Activated CD4-positive, alpha-beta T cell treated with anti-CD3 and anti-CD28 coated beads, Interleukin-10, Interleukin-2, amounts not matched to agents 100 ng/mL and 50 ng/mL, durations not matched to agents 16 hours and 8 hours (primary cell): Measurements from ENCODE around the gene DENND1B.
"Not testable (repeated sequence)": the region's sequence is repeated elsewhere in the genome, so short reads cannot be mapped to it uniquely, and the experiment has no call there.

Experiments
- DNase-seq: peaks from one replicate; pipeline ENCODE4 v3.0.0-alpha.2; 2020

The DENND1B gene

DNA sequence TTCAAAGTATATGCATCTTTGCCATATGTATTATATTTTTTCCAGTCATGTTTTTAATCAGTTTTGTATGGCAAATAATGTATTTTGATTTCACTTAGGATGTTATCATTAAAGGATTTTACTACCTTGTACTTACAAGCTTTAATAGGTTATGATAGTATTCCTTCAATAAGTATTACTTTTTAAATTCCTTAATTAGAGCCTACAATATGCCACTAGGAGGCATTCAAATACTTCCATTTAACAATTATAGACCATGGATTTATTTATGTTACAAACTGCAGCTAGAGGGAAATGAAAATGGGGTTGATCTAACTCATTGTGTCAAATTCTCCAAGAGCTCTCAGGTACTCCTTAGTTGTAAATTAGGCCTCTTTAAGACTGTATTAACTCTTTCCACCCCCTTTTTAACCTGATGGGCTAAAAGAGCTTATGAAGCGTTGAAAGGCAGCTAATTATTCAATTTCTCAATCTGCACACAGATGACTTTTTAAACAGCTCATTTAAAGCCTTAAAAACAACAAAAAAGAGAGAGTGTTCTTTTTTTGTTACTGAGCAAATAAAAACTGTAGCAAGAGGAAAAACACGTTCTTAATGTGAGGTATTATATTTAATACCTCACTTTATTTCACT lies 156.2 kb downstream of the DENND1B start:
- no peak for DNase-seq

DNA sequence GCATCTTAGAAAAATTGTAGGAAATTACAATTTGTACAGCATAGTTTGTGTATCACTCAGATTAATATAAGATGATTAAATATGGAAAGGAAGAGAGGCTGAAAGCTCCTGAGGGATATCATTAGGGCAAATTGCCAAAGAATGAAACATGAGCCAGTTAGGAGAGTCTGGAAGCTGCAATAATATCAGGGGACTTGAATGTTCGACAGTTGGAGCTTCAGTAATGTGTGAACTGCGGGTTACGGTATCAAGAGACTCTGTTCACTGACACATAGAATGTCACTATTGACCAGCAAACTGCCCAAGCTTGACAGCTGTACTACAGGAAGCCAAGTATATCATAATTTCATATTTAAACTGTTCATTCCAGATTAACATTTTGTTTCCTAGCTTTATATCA lies 157.2 kb downstream of the DENND1B start:
- DNase-seq, result no peak

DNA sequence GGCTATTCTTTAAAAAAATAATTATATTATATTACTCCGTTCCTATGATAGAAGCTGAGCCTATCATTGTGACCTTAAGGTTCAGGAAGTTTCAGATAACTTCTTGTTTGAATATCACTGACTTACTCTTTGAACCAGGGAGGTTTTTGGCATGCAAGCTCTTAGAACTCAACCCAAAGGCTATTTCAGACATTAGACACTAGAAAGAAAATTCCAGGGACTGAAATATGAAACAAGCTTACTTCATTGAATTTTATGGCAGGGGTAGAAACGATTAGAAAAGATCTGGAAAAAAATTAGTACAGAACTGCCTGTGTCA lies 159.6 kb downstream of the DENND1B start:
- DNase-seq, result no peak

DNA sequence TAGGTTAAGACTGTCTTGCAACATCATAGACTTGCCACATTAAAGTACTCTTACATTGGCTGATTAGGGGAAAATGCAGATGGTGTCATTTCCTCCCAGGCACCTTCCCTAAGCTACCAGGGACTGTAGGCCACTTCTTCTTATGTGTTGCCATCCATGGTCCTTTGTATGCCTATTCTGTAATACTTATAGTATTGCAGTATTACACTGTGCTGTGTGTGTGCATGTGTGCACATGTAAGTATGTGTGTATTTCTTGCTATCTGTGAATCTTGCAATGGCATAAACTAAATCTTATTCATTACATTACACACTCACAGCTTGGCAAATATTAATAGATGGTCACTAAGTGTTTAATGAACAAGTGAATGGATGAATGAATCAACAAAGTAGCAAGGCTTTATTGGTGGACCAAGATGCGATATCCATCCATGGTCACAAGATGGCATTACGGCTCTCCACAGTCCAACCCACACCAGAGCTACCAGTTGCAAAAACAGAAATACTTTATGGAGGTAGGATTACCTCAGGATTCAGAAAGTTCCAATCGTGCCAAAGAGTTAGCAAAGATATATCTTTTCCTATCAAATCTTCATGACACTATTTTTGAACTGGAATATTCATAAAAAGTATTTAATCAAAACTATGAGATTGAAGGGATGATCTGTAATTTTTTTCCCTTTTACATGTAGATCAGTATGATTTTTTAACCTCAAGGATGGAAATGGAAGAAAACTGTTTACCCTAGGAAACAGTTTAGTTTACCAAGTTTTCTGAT lies 160.2 kb downstream of the DENND1B start:
- DNase-seq, result peak; percentile 47

DNA sequence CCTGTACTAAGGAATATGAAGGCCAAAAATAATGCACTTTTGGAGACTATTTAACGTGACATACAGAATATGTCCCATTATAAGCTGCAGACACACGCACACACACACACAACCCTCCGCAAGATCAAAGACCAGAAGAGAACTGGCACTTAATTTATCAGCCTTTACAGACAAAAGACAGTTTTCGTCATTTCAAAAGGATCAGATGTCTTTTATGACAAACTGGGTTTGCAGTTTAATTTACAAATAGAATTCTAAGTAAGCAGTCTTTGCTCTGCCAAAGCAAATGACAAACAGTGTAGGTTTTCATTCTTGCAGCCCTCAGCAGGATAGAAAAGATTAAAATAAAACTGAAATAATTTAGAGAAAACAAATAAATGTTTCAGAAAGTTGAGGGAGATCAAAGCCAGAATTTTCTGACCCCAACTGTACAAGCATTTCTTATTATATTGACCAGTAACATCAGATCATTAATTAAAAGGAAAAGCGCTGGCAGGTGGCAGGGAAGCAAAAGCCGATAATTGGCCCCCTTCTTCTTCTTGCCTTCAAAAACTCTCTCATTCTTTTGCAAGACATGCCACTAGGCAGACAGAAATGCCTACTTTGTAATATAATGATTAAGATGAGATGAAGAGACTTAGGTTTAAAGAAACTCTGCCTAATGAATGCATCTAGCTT lies 169.0 kb downstream of the DENND1B start:
- DNase-seq, result no peak

DNA sequence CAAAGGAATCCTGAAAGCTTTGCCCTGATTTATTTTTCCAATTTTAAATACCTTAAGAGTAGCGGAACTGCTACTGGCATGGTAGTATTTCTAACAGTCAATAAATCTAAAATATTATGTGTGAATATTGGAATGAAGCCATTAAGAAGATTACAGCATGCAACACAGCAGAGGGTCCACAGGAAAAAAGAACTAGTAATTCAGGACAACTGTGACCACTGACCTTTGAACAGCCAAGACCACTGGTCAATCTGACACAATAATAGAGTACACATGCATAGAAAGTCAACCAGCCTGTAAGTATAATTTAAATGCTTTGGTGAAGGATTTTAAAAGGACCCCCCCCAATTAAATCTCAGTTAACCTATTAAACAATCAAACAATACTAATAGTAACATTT lies 171.0 kb downstream of the DENND1B start:
- no peak for DNase-seq

DNA sequence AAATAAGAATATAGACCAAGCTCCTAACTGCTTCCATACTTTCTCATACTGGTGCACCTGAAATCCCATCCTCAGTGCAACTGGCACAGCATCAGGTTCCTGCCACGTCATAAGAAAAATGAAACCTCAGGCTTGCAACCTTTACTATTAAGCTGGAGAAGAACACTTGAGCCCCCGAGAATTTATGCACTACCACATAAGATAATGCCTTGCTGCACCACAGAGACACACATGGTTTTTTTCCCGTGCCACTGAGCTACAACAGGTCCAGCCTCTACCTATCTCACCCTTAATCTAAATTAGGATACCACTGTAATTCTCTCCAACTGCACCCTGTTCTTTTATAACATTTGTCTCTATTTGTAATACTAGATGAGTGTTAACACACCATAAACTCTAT lies 174.5 kb downstream of the DENND1B start:
- DNase-seq, result no peak

DNA sequence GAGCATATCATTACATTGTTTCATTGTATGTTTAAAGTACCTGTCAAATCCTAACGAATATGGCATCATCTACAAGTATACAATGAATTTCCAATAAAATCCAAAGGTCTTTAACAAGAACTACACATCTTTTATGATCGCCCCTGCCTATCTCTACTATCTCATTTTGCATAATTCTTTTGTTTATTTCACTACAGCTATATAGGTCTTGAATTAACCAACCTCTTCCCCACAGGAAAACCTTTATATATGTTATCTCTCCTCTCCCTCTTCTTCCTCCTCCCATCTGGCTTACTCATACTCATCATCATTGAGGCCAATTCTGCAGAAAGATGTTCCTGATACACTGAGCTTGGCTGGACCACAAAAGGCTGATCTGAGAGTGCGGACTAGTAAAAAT lies 175.5 kb downstream of the DENND1B start:
- DNase-seq, result no peak

DNA sequence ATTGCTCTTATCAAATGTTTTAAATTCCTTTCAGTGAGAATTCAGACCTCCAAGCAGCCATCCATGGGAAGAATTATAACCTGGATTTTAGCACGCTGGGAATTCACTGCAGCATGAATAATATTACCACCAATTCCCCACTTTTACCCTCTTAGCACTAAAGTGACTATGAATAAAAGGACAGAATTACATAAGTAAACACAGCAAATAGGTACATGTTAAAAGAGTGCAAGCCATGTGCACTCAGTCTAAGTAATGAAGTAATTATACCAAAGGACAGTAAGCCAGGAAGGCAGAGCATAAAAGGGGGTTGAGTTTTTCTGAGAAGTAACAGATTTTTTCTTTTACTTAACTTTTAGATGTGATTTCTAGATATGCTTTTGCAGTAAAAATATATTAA lies 176.3 kb downstream of the DENND1B start:
- no peak for DNase-seq

DNA sequence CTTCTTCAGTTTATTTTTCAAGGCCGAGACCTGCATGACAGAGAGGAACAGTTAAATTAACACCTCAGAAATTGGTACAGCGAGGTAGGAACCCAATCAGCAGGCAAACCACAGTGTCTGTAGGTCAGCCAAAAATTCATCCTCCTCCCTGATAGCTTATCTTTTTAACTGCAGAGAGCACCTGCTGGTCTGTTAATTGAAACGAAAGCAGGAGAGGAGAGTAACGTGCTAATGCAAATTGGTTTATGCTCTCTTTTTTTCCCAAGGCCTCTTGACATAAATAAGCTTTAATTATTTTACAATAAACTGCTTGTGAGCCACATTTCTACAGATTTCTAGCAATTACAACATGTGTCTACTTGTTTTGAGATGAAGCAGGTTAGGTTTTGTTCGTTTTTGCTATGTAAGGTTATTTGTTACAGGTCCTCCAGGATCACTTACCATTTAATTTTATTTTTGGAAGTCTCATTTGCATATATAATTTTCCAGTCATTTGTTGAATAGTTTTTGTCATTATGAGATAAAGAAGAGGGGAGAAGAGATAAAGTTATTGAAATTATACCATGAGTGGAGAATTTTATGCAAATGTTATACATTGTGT lies 179.9 kb downstream of the DENND1B start:
- no peak for DNase-seq

DNA sequence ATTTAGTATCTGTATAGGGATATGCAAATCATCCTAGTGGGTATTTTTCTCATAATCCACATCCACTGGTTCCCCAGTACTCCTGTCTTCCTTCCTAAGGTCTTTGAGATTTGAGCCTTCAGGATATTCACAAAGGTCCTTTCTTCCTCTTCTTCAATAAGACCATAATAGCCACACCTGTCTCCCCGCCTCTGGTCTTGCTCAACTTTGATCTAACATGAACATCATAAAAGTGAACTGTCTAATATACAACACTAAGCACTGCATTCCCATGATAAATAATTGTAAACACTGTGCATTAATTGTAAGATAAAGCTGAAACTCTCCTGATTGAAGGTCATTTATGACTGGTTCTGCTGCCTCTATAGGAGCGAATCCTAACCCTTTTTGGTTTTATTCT lies 184.6 kb downstream of the DENND1B start:
- no peak for DNase-seq

DNA sequence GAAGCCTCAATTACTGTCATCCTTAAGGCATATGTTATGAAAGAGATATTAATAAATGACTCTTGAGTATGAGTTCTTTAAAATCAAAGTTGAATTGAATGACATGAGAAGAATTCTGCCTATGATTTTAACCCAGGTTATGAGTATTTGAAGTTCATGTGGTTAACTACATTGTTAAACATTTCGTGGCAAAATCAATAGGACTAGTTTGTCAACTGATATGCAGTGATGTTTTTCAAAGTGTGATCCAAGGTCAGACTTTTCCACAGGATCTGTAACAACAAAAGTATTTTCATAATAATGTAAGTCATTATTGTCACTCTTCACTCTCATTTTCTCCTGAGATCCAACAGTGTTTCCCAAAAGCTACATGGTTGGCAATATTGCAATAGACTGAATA lies 189.5 kb downstream of the DENND1B start:
- DNase-seq, result no peak

DNA sequence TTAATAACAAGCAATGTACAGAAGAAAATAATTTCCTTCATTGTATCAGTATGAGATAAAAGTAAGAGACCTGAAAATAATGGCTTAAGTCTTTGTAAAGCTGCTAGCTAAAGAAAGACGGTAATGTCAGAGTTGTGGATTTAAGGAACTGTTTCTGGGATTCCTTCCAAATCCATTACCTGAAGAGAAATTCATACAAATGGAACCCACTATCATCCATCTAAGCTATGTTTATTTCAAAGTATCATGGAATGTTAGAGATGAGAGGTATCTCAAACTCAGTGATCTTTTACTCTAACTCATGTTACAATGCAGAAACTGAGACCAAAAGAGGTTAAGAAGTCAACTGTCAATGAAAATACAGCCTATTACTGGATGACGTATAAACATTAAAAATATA lies 197.7 kb downstream of the DENND1B start:
- DNase-seq, result no peak

DNA sequence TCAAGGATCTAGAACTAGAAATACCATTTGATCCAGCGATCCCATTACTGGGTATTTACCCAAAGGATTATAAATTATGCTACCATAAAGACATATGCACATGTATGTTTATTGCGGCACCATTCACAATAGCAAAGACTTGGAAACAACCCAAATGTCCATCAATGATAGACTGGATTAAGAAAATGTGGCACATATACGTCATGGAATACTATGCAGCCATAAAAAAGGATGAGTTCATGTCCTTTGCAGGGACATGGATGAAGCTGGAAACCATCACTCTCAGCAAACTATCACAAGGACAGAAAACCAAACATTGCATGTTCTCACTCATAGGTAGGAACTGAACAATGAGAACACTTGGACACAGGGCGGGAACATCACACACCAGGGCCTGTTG lies 199.7 kb downstream of the DENND1B start:
- not testable (repeated sequence) for DNase-seq

DNA sequence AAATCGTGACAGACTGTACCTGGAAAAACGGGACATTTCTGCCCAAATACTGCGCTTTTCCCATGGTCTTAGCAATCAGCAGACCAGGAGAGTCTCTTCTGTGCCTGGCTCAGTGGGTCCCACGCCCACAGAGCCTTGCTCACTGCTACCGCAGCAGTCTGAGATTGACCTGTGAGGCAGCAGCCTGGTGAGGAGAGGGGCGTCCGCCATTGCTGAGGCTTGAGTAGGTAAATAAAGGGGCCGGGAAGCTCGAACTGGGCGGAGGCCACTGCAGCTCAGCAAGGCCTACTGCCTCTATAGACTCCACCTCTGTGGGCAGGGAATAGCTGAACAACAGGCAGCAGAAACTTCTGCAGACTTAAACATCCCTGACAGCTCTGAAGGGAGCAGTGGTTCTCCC lies 203.1 kb downstream of the DENND1B start:
- DNase-seq, result no peak

DNA sequence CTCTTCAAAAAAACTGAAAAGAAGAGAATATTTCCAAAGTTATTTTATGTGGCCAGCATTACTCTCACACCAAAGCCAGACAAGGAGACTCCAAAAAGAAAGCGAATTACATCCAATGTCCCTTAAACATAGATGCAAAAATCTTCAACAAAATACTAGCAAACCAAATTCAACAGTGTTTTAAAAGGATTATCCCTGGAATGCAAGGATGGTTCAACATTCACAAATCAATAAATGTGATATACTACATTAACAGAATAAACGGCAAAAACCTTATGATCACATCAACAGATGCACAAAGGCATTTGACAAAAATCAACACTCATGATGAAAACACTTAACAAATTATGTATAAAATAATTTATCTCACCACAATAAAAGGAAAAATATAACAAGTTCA lies 207.8 kb downstream of the DENND1B start:
- no peak for DNase-seq

DNA sequence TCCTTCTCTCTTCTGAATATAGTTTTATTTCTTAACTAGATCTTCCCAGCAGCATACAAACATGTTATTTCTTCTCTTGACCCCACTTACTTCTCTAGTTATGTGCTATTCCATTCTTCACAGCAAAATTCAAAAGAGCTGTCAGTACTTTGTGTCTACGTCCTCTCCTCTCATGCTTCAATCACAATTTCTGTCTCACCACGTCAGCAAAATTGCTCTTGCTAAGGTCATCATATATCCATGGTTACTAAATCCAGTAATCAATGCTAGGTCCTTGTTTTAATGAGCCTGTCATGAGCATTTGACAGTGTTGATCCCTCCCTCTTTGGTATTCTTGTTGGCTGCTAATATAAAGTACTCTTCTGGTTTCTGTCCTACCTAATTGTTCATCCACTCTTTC lies 214.2 kb downstream of the DENND1B start:
- no peak for DNase-seq

DNA sequence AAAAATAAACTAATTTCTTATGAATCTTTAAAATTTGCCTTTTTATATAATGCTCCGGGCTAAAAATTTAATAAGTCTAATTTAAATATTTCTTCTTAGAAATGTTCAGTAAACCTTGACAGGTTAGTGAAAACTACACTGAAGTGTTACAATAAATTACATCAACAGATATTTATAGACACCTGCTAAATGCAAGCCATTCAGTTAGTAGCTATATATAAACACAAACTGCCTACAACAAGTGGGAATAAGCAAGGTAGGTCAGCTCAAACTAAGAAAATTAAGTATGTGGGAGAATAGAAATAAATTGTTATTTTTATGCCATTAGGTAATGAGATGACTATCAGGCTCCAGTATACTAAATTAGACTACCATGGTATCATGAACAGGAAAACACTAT lies 215.6 kb downstream of the DENND1B start:
- no peak for DNase-seq

DNA sequence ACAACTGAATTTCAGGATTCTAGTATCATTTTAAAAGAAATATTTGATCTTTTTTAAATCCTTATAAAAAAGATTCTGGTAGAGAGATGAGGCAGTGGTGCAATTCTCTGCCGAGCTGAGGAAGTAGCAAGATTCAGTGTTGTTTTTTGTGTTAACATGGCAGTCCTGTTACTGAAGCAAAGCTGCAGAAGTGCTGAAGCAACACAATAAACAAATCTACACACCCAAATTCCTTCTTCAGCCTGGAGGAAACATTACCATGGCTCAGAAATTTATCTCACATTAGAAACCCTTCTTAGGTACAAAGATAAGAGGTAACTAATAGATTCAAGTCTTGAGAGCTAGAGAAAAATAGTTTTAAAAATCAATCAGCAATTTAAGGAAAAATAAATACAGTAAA lies 216.0 kb downstream of the DENND1B start:
- no peak for DNase-seq

DNA sequence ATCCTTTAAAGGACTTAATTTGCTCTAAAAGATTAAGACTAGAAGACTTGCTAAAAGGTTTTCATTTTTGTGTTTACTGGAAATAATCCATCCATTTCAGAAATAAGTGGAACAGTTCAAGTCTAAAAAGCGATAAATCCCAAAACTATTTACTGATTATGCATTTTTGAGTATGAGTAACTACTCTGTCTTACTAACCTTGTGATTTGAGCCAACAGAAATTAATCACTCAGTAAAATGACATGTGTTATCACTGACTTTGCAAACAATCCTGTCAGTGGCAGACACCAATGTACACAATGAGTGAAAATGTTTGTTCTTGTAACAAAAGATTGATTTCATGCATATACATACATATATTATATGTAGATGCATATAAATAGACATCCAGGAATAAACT lies 218.0 kb downstream of the DENND1B start:
- DNase-seq, result no peak

DNA sequence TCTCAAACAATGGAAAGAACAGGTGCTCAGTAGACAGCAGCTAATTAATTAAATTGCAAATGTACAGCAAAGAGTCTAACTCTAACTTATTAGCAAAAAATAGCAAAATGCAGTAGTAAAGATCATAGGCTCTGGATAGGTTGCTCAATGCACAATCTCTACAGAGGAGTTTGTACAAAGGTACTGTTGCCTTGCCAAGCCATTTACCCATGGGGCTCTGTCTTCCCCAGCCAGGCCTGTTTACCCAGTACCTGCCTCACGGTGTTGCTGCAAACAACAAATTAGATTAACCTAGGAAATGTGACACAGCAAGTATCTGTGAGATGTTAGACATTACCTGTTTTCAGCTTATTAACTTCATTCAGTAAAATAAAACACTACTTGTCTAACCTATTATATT lies 222.0 kb downstream of the DENND1B start:
- no peak for DNase-seq

DNA sequence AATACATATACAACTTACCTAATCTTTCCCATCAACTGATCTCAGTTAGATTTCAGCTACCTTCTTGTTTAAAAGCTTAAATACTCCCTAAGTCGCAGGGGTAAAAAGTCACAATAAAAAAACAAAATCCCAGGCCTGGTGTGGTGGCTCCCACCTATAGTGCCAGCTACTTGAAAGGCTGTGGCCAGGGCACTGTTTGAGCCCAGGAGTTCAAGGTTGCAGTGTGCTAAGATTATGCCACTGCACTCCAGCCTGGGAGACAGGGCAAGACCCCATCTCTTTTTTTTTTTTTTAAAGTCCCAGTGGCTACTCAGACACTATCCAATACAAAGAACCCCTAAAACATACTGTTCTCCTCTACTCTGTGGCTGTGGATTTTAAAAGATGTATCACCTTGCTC lies 228.3 kb downstream of the DENND1B start:
- DNase-seq, result no peak

DNA sequence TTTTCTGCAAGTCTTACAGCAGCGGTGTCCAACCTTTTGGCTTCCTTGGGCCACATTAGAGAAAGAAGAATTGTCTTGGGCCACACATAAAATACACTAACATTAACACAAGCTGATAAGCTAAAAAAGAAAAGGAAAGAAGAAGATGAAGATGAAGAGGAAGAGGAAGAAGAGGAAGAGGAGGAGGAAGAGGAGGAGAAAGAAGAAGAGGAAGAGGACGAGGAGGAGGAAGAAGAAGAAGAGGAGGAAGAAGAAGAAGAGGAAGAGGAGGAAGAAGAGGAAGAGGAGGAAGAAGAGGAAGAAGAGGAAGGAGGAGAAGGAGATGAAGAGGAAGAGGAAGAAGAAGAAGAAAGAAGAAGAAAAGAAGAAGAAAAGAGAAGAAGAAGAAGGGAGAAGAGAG lies 230.7 kb downstream of the DENND1B start:
- DNase-seq, result no peak

DNA sequence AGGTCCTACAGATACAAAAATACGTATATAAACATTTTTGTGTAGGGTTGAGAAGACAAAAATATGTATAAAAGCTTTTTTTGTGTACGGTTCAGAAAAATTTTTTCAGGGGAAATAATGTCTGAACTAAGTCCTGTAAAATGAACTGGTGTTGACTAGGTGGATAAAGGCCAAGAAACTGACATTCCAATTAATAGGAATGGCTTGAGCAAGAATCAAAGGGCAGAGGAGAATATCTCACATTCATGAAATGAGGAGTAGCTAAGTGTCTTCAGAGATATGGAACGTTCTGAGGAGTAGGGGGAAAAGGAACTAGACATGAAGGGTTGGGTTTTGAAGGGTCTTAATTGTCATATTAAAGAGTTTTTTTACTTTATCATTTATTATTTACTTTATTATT lies 231.2 kb downstream of the DENND1B start:
- DNase-seq, result no peak
